HG03097 (cell line): Measurements from ENCODE around the gene IGSF5.
"Not testable (repeated sequence)": the region's sequence is repeated elsewhere in the genome, so short reads cannot be mapped to it uniquely, and the experiment has no call there.

Experiments
- ATAC-seq: cut with Tn5 transposase; IDR thresholded peaks from one replicate; pipeline ENCODE4 v1.9.1; 2021; ENCODE audit not compliant: unreplicated experiment, low FRiP score

IGSF5 gene

GRCh38 chr21:39737376-39738000 lies 7.5 kb upstream of the IGSF5 start:
- ATAC-seq = no peak

- ATAC-seq = no peak
These were observed 6.4 kb upstream of the IGSF5 start for GRCh38 chr21:39738566-39738965.

GRCh38 chr21:39739531-39739930 lies 5.5 kb upstream of the IGSF5 start:
- not testable (repeated sequence) for ATAC-seq

GRCh38 chr21:39742561-39742960 lies 2.4 kb upstream of the IGSF5 start:
- ATAC-seq = not testable (repeated sequence)

GRCh38 chr21:39745332-39745731 lies 349 bp downstream of the IGSF5 start:
- not testable (repeated sequence) for ATAC-seq

GRCh38 chr21:39750670-39751069 lies 5.7 kb downstream of the IGSF5 start:
- ATAC-seq = no peak

GRCh38 chr21:39754811-39755210 lies 9.8 kb downstream of the IGSF5 start:
- no peak for ATAC-seq

GRCh38 chr21:39756285-39756684 lies 11.3 kb downstream of the IGSF5 start:
- ATAC-seq = no peak

GRCh38 chr21:39763272-39763970 lies 18.4 kb downstream of the IGSF5 start:
- ATAC-seq = no peak

- no peak for ATAC-seq
These were observed 29.2 kb downstream of the IGSF5 start for GRCh38 chr21:39774227-39774626.

- no peak for ATAC-seq
These were observed 30.8 kb downstream of the IGSF5 start for GRCh38 chr21:39775816-39776215.

- no peak for ATAC-seq
These were observed 31.6 kb downstream of the IGSF5 start for GRCh38 chr21:39776589-39776988.

- no peak for ATAC-seq
These were observed 36.3 kb downstream of the IGSF5 start for GRCh38 chr21:39781331-39781730.

- ATAC-seq = no peak
These were observed 43.4 kb downstream of the IGSF5 start for GRCh38 chr21:39788383-39788782.

GRCh38 chr21:39796466-39796865 lies 51.5 kb downstream of the IGSF5 start:
- ATAC-seq = no peak

- ATAC-seq = no peak
These were observed 54.2 kb downstream of the IGSF5 start for GRCh38 chr21:39799178-39799577.

GRCh38 chr21:39800311-39800710 lies 55.3 kb downstream of the IGSF5 start:
- no peak for ATAC-seq

- ATAC-seq = no peak
These were observed 57.2 kb downstream of the IGSF5 start for GRCh38 chr21:39802217-39802616.

GRCh38 chr21:39803393-39803792 lies 58.4 kb downstream of the IGSF5 start:
- no peak for ATAC-seq

- no peak for ATAC-seq
These were observed 59.3 kb downstream of the IGSF5 start for GRCh38 chr21:39804240-39804639.

GRCh38 chr21:39805983-39806382 lies 61.0 kb downstream of the IGSF5 start:
- no peak for ATAC-seq

GRCh38 chr21:39807738-39808137 lies 62.8 kb downstream of the IGSF5 start:
- no peak for ATAC-seq
